ENCODE measurements around the gene COL4A6. TPM values are rescaled to one million over a fixed set of nuclear protein-coding genes. Genes with fewer than 3 reads are reported as not detected.

COL4A6 gene
- total RNA-seq, 1 donor from 2014 or later, result 1.0 TPM

GRCh38 chrX:108267557-108267956 is 170.7 kb downstream of the COL4A6 start:
- Histone ChIP-seq H3K9ac (ENCODE audit: low read depth in 1 of 3, low read length in 3 of 3) (no peak overlapping the region), H3K9me3 (ENCODE audit: control insufficient read depth in 3 of 3, low read length in 3 of 3) (no peaks in the 10 kb centered on the region), H3K36me3 (ENCODE audit: control insufficient read depth in 3 of 3, insufficient read depth in 3 of 3, low read length in 3 of 3) (no peaks in the 10 kb centered on the region), H3K27me3 (ENCODE audit: control insufficient read depth in 3 of 3, insufficient read depth in 3 of 3, low read length in 3 of 3) (peaks cover 0 to 7% (median 0%) of the 10 kb centered on the region in 3 donors), H3K4me3 (ENCODE audit: low read length in 3 of 3) (no peak overlapping the region), H3K27ac (ENCODE audit: low read depth, low read length) (no peak overlapping the region), H3K4me1 (ENCODE audit: control insufficient read depth in 3 of 3, insufficient read depth in 3 of 3, low read length in 3 of 3) (no peaks in the 10 kb centered on the region)

DNA sequence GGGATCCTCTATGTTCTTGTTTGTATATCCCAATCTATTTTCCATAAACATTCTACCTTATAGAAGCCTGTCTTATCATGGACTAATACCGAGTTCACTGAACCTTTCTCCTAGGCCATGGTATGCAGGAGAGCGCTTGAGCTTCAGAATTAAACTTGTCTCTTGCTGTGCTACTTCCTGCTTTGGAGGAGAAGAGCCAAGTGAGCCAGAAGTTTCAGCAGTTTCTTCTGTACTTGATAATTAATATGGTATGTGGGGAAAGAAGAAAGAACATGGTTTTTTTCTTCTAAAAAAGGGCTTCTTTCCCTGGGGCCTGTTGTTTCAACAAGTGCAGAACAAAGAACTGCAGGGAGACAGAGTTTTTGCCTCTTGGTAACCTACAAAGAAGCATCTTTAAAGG is 173.8 kb downstream of the COL4A6 start:
- Histone ChIP-seq H3K36me3 (ENCODE audit: control insufficient read depth in 3 of 3, insufficient read depth in 3 of 3, low read length in 3 of 3) (no peaks in the 10 kb centered on the region), H3K4me3 (ENCODE audit: low read length in 3 of 3) (no peak overlapping the region), H3K9ac (ENCODE audit: low read depth in 1 of 3, low read length in 3 of 3) (no peak overlapping the region), H3K27me3 (ENCODE audit: control insufficient read depth in 3 of 3, insufficient read depth in 3 of 3, low read length in 3 of 3) (peaks cover 0 to 7% (median 0%) of the 10 kb centered on the region in 3 donors), H3K4me1 (ENCODE audit: control insufficient read depth in 3 of 3, insufficient read depth in 3 of 3, low read length in 3 of 3) (no peaks in the 10 kb centered on the region), H3K9me3 (ENCODE audit: control insufficient read depth in 3 of 3, low read length in 3 of 3) (no peaks in the 10 kb centered on the region), H3K27ac (ENCODE audit: low read depth, low read length) (no peak overlapping the region)

GRCh38 chrX:108261549-108262203 is 176.5 kb downstream of the COL4A6 start:
- Histone ChIP-seq H3K4me3 (ENCODE audit: low read length in 3 of 3) (no peak overlapping the region), H3K4me1 (ENCODE audit: control insufficient read depth in 3 of 3, insufficient read depth in 3 of 3, low read length in 3 of 3) (no peaks in the 10 kb centered on the region), H3K9ac (ENCODE audit: low read depth in 1 of 3, low read length in 3 of 3) (no peak overlapping the region), H3K9me3 (ENCODE audit: control insufficient read depth in 3 of 3, low read length in 3 of 3) (no peaks in the 10 kb centered on the region), H3K27ac (ENCODE audit: low read depth, low read length) (no peak overlapping the region), H3K36me3 (ENCODE audit: control insufficient read depth in 3 of 3, insufficient read depth in 3 of 3, low read length in 3 of 3) (no peaks in the 10 kb centered on the region), H3K27me3 (ENCODE audit: control insufficient read depth in 3 of 3, insufficient read depth in 3 of 3, low read length in 3 of 3) (peaks cover 0 to 7% (median 0%) of the 10 kb centered on the region in 3 donors)

GRCh38 chrX:108257556-108257955 is 180.7 kb downstream of the COL4A6 start:
- Histone ChIP-seq H3K4me1 (ENCODE audit: control insufficient read depth in 3 of 3, insufficient read depth in 3 of 3, low read length in 3 of 3) (no peaks in the 10 kb centered on the region), H3K27me3 (ENCODE audit: control insufficient read depth in 3 of 3, insufficient read depth in 3 of 3, low read length in 3 of 3) (no peaks in the 10 kb centered on the region), H3K36me3 (ENCODE audit: control insufficient read depth in 3 of 3, insufficient read depth in 3 of 3, low read length in 3 of 3) (no peaks in the 10 kb centered on the region), H3K9me3 (ENCODE audit: control insufficient read depth in 3 of 3, low read length in 3 of 3) (no peaks in the 10 kb centered on the region), H3K9ac (ENCODE audit: low read depth in 1 of 3, low read length in 3 of 3) (no peak overlapping the region), H3K4me3 (ENCODE audit: low read length in 3 of 3) (no peak overlapping the region), H3K27ac (ENCODE audit: low read depth, low read length) (no peak overlapping the region)

DNA sequence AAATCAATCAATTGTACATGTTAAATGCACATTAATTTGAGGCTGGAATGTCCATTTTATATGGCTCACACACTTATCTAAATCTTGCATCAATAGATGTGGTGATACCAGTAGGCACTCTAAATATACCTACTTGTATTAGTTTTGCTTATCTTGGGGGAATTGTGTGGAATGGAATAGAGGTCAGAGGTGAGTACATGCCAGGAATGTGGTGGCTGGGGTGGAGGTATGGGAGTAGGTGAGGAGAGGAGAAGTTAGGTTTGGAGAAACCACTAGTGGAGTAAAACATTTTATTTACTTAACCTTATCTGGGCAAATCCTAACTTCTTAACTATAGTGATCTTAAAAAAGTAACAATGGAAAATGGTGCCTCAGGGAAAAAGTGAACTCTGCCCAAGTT is 183.6 kb downstream of the COL4A6 start:
- Histone ChIP-seq H3K9ac (ENCODE audit: low read depth in 1 of 3, low read length in 3 of 3) (no peak overlapping the region), H3K9me3 (ENCODE audit: control insufficient read depth in 3 of 3, low read length in 3 of 3) (no peaks in the 10 kb centered on the region), H3K27ac (ENCODE audit: low read depth, low read length) (no peak overlapping the region), H3K4me1 (ENCODE audit: control insufficient read depth in 3 of 3, insufficient read depth in 3 of 3, low read length in 3 of 3) (no peaks in the 10 kb centered on the region), H3K27me3 (ENCODE audit: control insufficient read depth in 3 of 3, insufficient read depth in 3 of 3, low read length in 3 of 3) (no peaks in the 10 kb centered on the region), H3K4me3 (ENCODE audit: low read length in 3 of 3) (no peak overlapping the region), H3K36me3 (ENCODE audit: control insufficient read depth in 3 of 3, insufficient read depth in 3 of 3, low read length in 3 of 3) (no peaks in the 10 kb centered on the region)

DNA sequence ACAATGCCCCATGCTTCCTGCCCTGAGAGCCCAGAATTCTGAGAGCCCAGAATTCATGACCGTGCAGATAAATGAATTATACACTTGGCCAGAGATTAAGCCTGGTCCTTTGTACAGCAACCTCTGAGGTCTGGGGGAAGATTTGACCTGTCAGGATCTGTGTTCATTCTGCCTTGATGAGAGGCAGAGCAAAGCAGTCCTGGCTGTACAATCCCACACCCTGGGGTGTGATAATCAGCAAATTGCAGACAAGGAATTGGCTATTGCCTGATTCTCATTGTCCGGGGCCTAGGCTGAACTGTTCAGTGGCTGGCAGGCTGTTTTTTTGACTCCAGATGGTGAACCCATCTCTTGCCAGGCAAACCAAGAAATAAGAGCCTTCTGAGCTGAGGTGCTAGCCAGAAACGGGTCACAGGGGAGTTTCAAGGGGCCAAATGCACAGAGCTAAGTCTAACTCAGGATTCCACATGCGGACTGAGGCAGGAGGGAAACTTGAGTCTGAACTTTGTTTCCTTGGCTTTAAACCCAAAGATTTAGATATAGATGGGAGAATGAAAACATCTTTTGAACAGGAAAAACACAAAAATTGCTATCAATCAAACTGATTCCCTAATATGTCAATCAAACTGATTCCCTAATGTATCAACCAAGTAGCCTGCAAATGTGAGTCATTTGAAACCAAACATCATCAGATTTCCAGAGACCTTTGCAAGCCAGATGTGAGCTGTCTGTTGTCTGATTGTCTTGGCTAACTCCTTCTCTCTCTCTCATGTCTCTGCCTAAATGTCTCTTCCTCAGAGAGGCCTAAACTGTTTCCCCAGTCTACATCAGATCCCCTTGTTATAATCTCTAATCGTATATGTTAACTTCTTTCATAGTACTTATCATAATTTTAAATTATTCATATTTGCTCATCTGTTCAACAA is 187.3 kb downstream of the COL4A6 start:
- no peak overlapping the region for H3K27ac ChIP-seq (ENCODE audit: low read depth, low read length)
- no peaks in the 10 kb centered on the region for H3K9me3 ChIP-seq (ENCODE audit: control insufficient read depth in 3 of 3, low read length in 3 of 3)
- H3K9ac ChIP-seq (ENCODE audit: low read depth in 1 of 3, low read length in 3 of 3), result no peak overlapping the region
- no peaks in the 10 kb centered on the region for H3K27me3 ChIP-seq (ENCODE audit: control insufficient read depth in 3 of 3, insufficient read depth in 3 of 3, low read length in 3 of 3)
- no peaks in the 10 kb centered on the region for H3K4me1 ChIP-seq (ENCODE audit: control insufficient read depth in 3 of 3, insufficient read depth in 3 of 3, low read length in 3 of 3)
- H3K4me3 ChIP-seq (ENCODE audit: low read length in 3 of 3), result no peak overlapping the region
- no peaks in the 10 kb centered on the region for H3K36me3 ChIP-seq (ENCODE audit: control insufficient read depth in 3 of 3, insufficient read depth in 3 of 3, low read length in 3 of 3)

DNA sequence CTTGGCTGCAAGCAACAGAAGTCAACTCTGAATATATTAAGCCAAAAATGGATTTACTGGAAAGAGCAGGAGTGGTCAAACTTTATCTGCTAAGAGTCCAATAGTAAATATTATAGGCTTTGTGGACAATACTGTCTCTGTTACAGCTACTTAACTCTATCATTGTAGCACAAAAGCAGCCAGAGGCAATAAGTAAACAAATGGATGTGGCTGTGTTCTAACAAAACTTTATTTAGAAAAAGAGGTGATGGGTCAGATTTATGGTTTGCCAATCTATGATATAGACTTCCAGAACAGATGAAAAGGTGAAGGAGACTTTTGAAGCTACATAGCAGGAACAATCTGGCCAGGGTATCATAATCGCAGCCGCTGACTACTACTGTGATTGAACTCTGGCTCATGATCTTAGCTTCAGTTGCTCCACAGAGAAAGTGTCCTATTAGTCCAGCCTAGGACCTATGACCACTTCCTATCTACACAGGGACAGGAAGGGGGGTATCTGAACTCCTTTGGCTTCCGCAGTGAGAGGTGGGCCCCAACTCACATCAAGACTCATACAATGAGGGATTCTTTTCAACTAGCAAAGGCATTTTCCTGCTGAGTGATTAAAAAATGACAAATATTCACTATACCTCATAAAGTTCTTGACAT is 191.8 kb downstream of the COL4A6 start:
- H3K9ac ChIP-seq (ENCODE audit: low read depth in 1 of 3, low read length in 3 of 3), result no peak overlapping the region
- H3K9me3 ChIP-seq (ENCODE audit: control insufficient read depth in 3 of 3, low read length in 3 of 3), result no peaks in the 10 kb centered on the region
- no peak overlapping the region for H3K27ac ChIP-seq (ENCODE audit: low read depth, low read length)
- no peaks in the 10 kb centered on the region for H3K36me3 ChIP-seq (ENCODE audit: control insufficient read depth in 3 of 3, insufficient read depth in 3 of 3, low read length in 3 of 3)
- H3K4me1 ChIP-seq (ENCODE audit: control insufficient read depth in 3 of 3, insufficient read depth in 3 of 3, low read length in 3 of 3), result no peaks in the 10 kb centered on the region
- no peak overlapping the region for H3K4me3 ChIP-seq (ENCODE audit: low read length in 3 of 3)
- no peaks in the 10 kb centered on the region for H3K27me3 ChIP-seq (ENCODE audit: control insufficient read depth in 3 of 3, insufficient read depth in 3 of 3, low read length in 3 of 3)

DNA sequence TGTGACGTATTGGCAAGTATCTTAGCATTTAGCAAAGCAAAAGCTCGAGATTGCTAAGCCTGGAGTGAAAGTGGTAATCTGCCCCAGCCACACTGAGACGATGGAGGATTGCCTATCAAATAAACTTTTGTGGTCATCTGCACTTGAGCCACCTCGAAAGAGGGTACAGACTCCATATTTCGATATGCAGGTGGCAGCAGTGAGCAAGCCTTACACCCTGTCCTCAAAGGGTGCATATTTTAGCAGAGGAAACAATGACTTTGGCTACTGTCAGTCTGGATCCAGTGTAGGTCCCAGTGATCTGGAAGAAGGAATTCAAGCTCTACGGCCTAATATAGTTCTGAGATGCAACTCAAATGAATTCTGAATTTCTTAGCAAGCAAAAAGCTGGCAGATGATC is 192.8 kb downstream of the COL4A6 start:
- H3K36me3 ChIP-seq (ENCODE audit: control insufficient read depth in 3 of 3, insufficient read depth in 3 of 3, low read length in 3 of 3), result no peaks in the 10 kb centered on the region
- no peaks in the 10 kb centered on the region for H3K27me3 ChIP-seq (ENCODE audit: control insufficient read depth in 3 of 3, insufficient read depth in 3 of 3, low read length in 3 of 3)
- H3K9me3 ChIP-seq (ENCODE audit: control insufficient read depth in 3 of 3, low read length in 3 of 3), result no peaks in the 10 kb centered on the region
- H3K4me3 ChIP-seq (ENCODE audit: low read length in 3 of 3), result no peak overlapping the region
- no peaks in the 10 kb centered on the region for H3K4me1 ChIP-seq (ENCODE audit: control insufficient read depth in 3 of 3, insufficient read depth in 3 of 3, low read length in 3 of 3)
- H3K27ac ChIP-seq (ENCODE audit: low read depth, low read length), result no peak overlapping the region
- H3K9ac ChIP-seq (ENCODE audit: low read depth in 1 of 3, low read length in 3 of 3), result no peak overlapping the region

DNA sequence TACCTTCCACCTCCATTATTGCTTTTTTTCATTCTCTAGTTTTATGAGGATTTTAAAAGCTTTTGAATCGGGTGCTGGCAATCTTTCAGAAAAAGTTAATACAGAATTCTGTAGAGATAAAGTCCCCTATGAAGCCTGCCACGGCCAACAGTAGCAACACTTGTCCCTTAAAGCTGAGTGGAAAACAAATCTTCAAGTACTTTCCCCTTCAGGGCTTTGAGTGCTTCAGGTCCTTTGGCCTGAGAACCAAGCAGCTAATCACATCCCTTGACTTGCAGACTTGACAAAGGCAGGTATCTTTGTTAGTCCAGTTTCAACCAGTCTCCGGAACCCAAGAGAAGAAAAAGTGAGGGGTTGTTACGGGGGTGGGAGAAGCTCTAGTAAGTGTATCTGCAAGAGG is 202.2 kb downstream of the COL4A6 start:
- no peaks in the 10 kb centered on the region for H3K9me3 ChIP-seq (ENCODE audit: control insufficient read depth in 3 of 3, low read length in 3 of 3)
- no peak overlapping the region for H3K27ac ChIP-seq (ENCODE audit: low read depth, low read length)
- no peaks in the 10 kb centered on the region for H3K27me3 ChIP-seq (ENCODE audit: control insufficient read depth in 3 of 3, insufficient read depth in 3 of 3, low read length in 3 of 3)
- no peak overlapping the region for H3K4me3 ChIP-seq (ENCODE audit: low read length in 3 of 3)
- no peak overlapping the region for H3K9ac ChIP-seq (ENCODE audit: low read depth in 1 of 3, low read length in 3 of 3)
- no peaks in the 10 kb centered on the region for H3K4me1 ChIP-seq (ENCODE audit: control insufficient read depth in 3 of 3, insufficient read depth in 3 of 3, low read length in 3 of 3)
- H3K36me3 ChIP-seq (ENCODE audit: control insufficient read depth in 3 of 3, insufficient read depth in 3 of 3, low read length in 3 of 3), result no peaks in the 10 kb centered on the region

DNA sequence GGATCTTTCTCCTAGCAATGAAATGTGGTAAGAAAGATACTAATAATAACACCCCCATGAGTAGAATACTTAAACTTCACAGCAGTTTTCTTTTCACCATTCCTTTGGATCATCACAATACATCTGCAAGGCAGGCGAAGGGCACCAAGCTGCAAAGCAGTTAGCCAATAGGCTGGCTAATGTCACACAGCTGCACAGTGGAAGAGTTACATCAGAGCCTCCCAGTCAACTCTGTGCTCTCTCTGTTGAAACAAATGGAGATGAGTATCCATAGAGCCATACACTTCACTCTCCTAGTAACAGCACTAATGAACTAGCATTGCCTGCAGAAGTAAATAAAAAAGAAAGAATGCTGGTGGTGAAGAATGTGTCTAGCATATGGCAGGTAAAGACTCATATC is 207.6 kb downstream of the COL4A6 start:
- Histone ChIP-seq H3K36me3 (ENCODE audit: control insufficient read depth in 3 of 3, insufficient read depth in 3 of 3, low read length in 3 of 3) (no peaks in the 10 kb centered on the region), H3K4me1 (ENCODE audit: control insufficient read depth in 3 of 3, insufficient read depth in 3 of 3, low read length in 3 of 3) (no peaks in the 10 kb centered on the region), H3K9me3 (ENCODE audit: control insufficient read depth in 3 of 3, low read length in 3 of 3) (no peaks in the 10 kb centered on the region), H3K9ac (ENCODE audit: low read depth in 1 of 3, low read length in 3 of 3) (no peak overlapping the region), H3K27me3 (ENCODE audit: control insufficient read depth in 3 of 3, insufficient read depth in 3 of 3, low read length in 3 of 3) (peaks cover 0 to 4% (median 0%) of the 10 kb centered on the region in 3 donors), H3K4me3 (ENCODE audit: low read length in 3 of 3) (no peak overlapping the region), H3K27ac (ENCODE audit: low read depth, low read length) (no peak overlapping the region)
